ENCODE measurements around the gene OR8B2. TPM values are rescaled to one million over a fixed set of nuclear protein-coding genes. Genes with fewer than 3 reads are reported as not detected.
"Not testable (repeated sequence)": the region's sequence is repeated elsewhere in the genome, so short reads cannot be mapped to it uniquely, and the experiment has no call there.

OR8B2 gene
- polyA plus RNA-seq, 1 experiment = not detected

- no peak overlapping the region for H3K4me3 ChIP-seq (ENCODE audit: low read depth, low read length)
- no peak for DNase-seq (ENCODE audit: low read depth)
- POLR2A ChIA-PET = no interaction called here
- H3K27me3 ChIP-seq (ENCODE audit: control insufficient read depth, insufficient read depth, low read length) = no peaks in the 10 kb centered on the region
- no peaks in the 10 kb centered on the region for H3K36me3 ChIP-seq (ENCODE audit: control insufficient read depth, insufficient read depth, low read length)
- TF ChIP-seq CTCF (IDR thresholded peaks at IDR 0.05; ENCODE audit: insufficient read depth, low read depth, low read length) = no peak
- CTCF ChIA-PET = no interaction called here
Measured at GRCh38 chr11:124394408-124394807, 10.1 kb upstream of the OR8B2 start.

- POLR2A ChIA-PET; H3K4me3 ChIP-seq (ENCODE audit: low read depth, low read length); DNase-seq (ENCODE audit: low read depth); CTCF ChIA-PET; H3K36me3 ChIP-seq (ENCODE audit: control insufficient read depth, insufficient read depth, low read length); H3K27me3 ChIP-seq (ENCODE audit: control insufficient read depth, insufficient read depth, low read length): not testable (repeated sequence)
Measured at GRCh38 chr11:124382857-124383256, 1.4 kb downstream of the OR8B2 start.

GRCh38 chr11:124380585-124380984 is 3.7 kb downstream of the OR8B2 start:
- ChIA-PET CTCF (no interaction called here), POLR2A (no interaction called here)
- no peak for TF ChIP-seq CTCF (IDR thresholded peaks at IDR 0.05; ENCODE audit: insufficient read depth, low read depth, low read length)
- Histone ChIP-seq H3K4me3 (ENCODE audit: low read depth, low read length) (no peak overlapping the region), H3K27me3 (ENCODE audit: control insufficient read depth, insufficient read depth, low read length) (no peaks in the 10 kb centered on the region), H3K36me3 (ENCODE audit: control insufficient read depth, insufficient read depth, low read length) (no peaks in the 10 kb centered on the region)
- no peak for DNase-seq (ENCODE audit: low read depth)

GRCh38 chr11:124376280-124376679 is 8.0 kb downstream of the OR8B2 start:
- no peak for TF ChIP-seq CTCF (IDR thresholded peaks at IDR 0.05; ENCODE audit: insufficient read depth, low read depth, low read length)
- Histone ChIP-seq H3K36me3 (ENCODE audit: control insufficient read depth, insufficient read depth, low read length) (no peaks in the 10 kb centered on the region), H3K27me3 (ENCODE audit: control insufficient read depth, insufficient read depth, low read length) (no peaks in the 10 kb centered on the region), H3K4me3 (ENCODE audit: low read depth, low read length) (no peak overlapping the region)
- ChIA-PET CTCF (no interaction called here), POLR2A (no interaction called here)
- DNase-seq (ENCODE audit: low read depth) = no peak

- Histone ChIP-seq H3K27me3 (ENCODE audit: control insufficient read depth, insufficient read depth, low read length) (no peaks in the 10 kb centered on the region), H3K36me3 (ENCODE audit: control insufficient read depth, insufficient read depth, low read length) (no peaks in the 10 kb centered on the region), H3K4me3 (ENCODE audit: low read depth, low read length) (no peak overlapping the region)
- DNase-seq (ENCODE audit: low read depth) = no peak
- no peak for TF ChIP-seq CTCF (IDR thresholded peaks at IDR 0.05; ENCODE audit: insufficient read depth, low read depth, low read length)
- POLR2A ChIA-PET = no interaction called here
- CTCF ChIA-PET = no interaction called here
Measured at GRCh38 chr11:124359566-124359965, 24.7 kb downstream of the OR8B2 start.

- ChIA-PET CTCF (no interaction called here), POLR2A (no interaction called here)
- no peak overlapping the region for H3K4me3 ChIP-seq (ENCODE audit: low read depth, low read length)
- no peaks in the 10 kb centered on the region for H3K27me3 ChIP-seq (ENCODE audit: control insufficient read depth, insufficient read depth, low read length)
- DNase-seq (ENCODE audit: low read depth) = no peak
- TF ChIP-seq CTCF (IDR thresholded peaks at IDR 0.05; ENCODE audit: insufficient read depth, low read depth, low read length) = no peak
- H3K36me3 ChIP-seq (ENCODE audit: control insufficient read depth, insufficient read depth, low read length) = no peaks in the 10 kb centered on the region
Measured at GRCh38 chr11:124346311-124346955, 37.9 kb downstream of the OR8B2 start.
